Activated T-helper 1 cell treated with anti-CD3 and anti-CD28 coated beads, Interleukin-12 subunit alpha, Interleukin-12 subunit beta, Interleukin-2, Interleukin-4 antibody, amounts not matched to agents 30 ng/mL and 10 ng/mL and 1 ng/mL, durations not matched to agents 14 hours and 24 hours and 36 hours (primary cell): ENCODE measurements around the gene PELI1. TPM values are rescaled to one million over a fixed set of nuclear protein-coding genes. Genes with fewer than 3 reads are reported as not detected.

ENCODE experiments used
- DNase-seq: peaks from one replicate; pipeline ENCODE4 v3.0.0; 2021; ENCODE audit warnings: low spot score
- H3K27ac Mint-ChIP-seq: one replicate; pipeline ENCODE4 v1.8.0; 2021; ENCODE audit warnings: mild to moderate bottlenecking, mixed read lengths
- H3K27me3 Mint-ChIP-seq: one replicate; pipeline ENCODE4 v1.8.0; 2022; ENCODE audit warnings: mild to moderate bottlenecking, moderate library complexity, mixed read lengths; ENCODE audit not compliant: insufficient read depth
- H3K36me3 Mint-ChIP-seq: one replicate; pipeline ENCODE4 v1.8.0; 2021; ENCODE audit warnings: low read depth, mixed read lengths
- H3K4me1 Mint-ChIP-seq: one replicate; pipeline ENCODE4 v1.8.0; 2021; ENCODE audit warnings: low read depth, mixed read lengths
- H3K4me3 Mint-ChIP-seq: one replicate; pipeline ENCODE4 v1.8.0; 2021; ENCODE audit warnings: mild to moderate bottlenecking, moderate library complexity, mixed read lengths
- H3K9me3 Mint-ChIP-seq: one replicate; pipeline ENCODE4 v1.8.0; 2021; ENCODE audit warnings: mixed read lengths
- intact Hi-C: fragments of 100-400 bp; cut with micrococcal nuclease; formaldehyde crosslinking; loops from one replicate; pipeline ENCODE4 v1.15.1; 2024
- total RNA-seq: library from RNA; stranded (reverse); gene quantifications from 2 replicates; pipeline ENCODE4 v1.2.3, GENCODE V29; 2022

The PELI1 gene
- total RNA-seq, 1 donor from 2014 or later: 47.1 TPM

- Mint-ChIP-seq H3K27me3 (no peaks in the 10 kb centered on the region), H3K36me3 (no peaks in the 10 kb centered on the region), H3K4me1 (peaks cover 5% of the 10 kb centered on the region), H3K9me3 (no peaks in the 10 kb centered on the region), H3K4me3 (no peak overlapping the region), H3K27ac (no peak overlapping the region)
- intact Hi-C loops: no loop called here
- no peak for DNase-seq
Observed at GRCh38 chr2:64173156-64174135, 29.2 kb upstream of the PELI1 start.

- H3K36me3 Mint-ChIP-seq: no peaks in the 10 kb centered on the region
- no peaks in the 10 kb centered on the region for H3K9me3 Mint-ChIP-seq
- H3K27ac Mint-ChIP-seq: no peak overlapping the region
- H3K4me3 Mint-ChIP-seq: no peak overlapping the region
- intact Hi-C loops: no loop called here
- H3K4me1 Mint-ChIP-seq: no peaks in the 10 kb centered on the region
- no peak for DNase-seq
- H3K27me3 Mint-ChIP-seq: no peaks in the 10 kb centered on the region
Observed at GRCh38 chr2:64168756-64169155, 24.5 kb upstream of the PELI1 start.

- Mint-ChIP-seq H3K36me3 (no peaks in the 10 kb centered on the region), H3K4me1 (no peaks in the 10 kb centered on the region), H3K4me3 (no peak overlapping the region), H3K27ac (no peak overlapping the region), H3K9me3 (no peaks in the 10 kb centered on the region), H3K27me3 (no peaks in the 10 kb centered on the region)
- intact Hi-C loops: no loop called here
- DNase-seq: no peak
Observed at GRCh38 chr2:64168201-64168600, 24.0 kb upstream of the PELI1 start.

- no peak overlapping the region for H3K4me3 Mint-ChIP-seq
- no peaks in the 10 kb centered on the region for H3K27me3 Mint-ChIP-seq
- DNase-seq: no peak
- H3K36me3 Mint-ChIP-seq: no peaks in the 10 kb centered on the region
- no peaks in the 10 kb centered on the region for H3K9me3 Mint-ChIP-seq
- intact Hi-C loops: loop anchor here (1.0 to 2.0 kb wide), 8 partner anchors 23 to 159 kb away; partner anchors contain the start of gene PELI1
- no peak overlapping the region for H3K27ac Mint-ChIP-seq
- no peaks in the 10 kb centered on the region for H3K4me1 Mint-ChIP-seq
Observed at GRCh38 chr2:64166637-64167420, 22.6 kb upstream of the PELI1 start.

- H3K4me3 Mint-ChIP-seq: no peak overlapping the region
- H3K27me3 Mint-ChIP-seq: no peaks in the 10 kb centered on the region
- H3K27ac Mint-ChIP-seq: no peak overlapping the region
- DNase-seq: no peak
- H3K4me1 Mint-ChIP-seq: no peaks in the 10 kb centered on the region
- H3K9me3 Mint-ChIP-seq: no peaks in the 10 kb centered on the region
- no peaks in the 10 kb centered on the region for H3K36me3 Mint-ChIP-seq
- intact Hi-C loops: loop anchor here (1.0 to 2.0 kb wide), 8 partner anchors 22 to 160 kb away; partner anchors contain the start of gene PELI1
Observed at GRCh38 chr2:64166212-64166611, 22.0 kb upstream of the PELI1 start.

- no peaks in the 10 kb centered on the region for H3K27me3 Mint-ChIP-seq
- H3K36me3 Mint-ChIP-seq: no peaks in the 10 kb centered on the region
- intact Hi-C loops: loop anchor here (1.0 to 2.0 kb wide), 8 partner anchors 21 to 161 kb away; partner anchors contain the start of gene PELI1
- no peak overlapping the region for H3K27ac Mint-ChIP-seq
- no peaks in the 10 kb centered on the region for H3K9me3 Mint-ChIP-seq
- no peaks in the 10 kb centered on the region for H3K4me1 Mint-ChIP-seq
- DNase-seq: no peak
- H3K4me3 Mint-ChIP-seq: no peak overlapping the region
Observed at GRCh38 chr2:64165706-64166105, 21.5 kb upstream of the PELI1 start.

GRCh38 chr2:64164629-64165028 lies 20.4 kb upstream of the PELI1 start:
- no peak overlapping the region for H3K4me3 Mint-ChIP-seq
- intact Hi-C loops: no loop called here
- H3K9me3 Mint-ChIP-seq: no peaks in the 10 kb centered on the region
- no peaks in the 10 kb centered on the region for H3K27me3 Mint-ChIP-seq
- DNase-seq: no peak
- H3K36me3 Mint-ChIP-seq: no peaks in the 10 kb centered on the region
- no peak overlapping the region for H3K27ac Mint-ChIP-seq
- no peaks in the 10 kb centered on the region for H3K4me1 Mint-ChIP-seq

GRCh38 chr2:64162516-64162915 lies 18.3 kb upstream of the PELI1 start:
- Mint-ChIP-seq H3K9me3 (no peaks in the 10 kb centered on the region), H3K36me3 (no peaks in the 10 kb centered on the region), H3K4me1 (no peaks in the 10 kb centered on the region), H3K27ac (no peak overlapping the region), H3K4me3 (no peak overlapping the region), H3K27me3 (peaks cover 2% of the 10 kb centered on the region)
- no peak for DNase-seq
- intact Hi-C loops: no loop called here

- no peak for DNase-seq
- intact Hi-C loops: no loop called here
- no peaks in the 10 kb centered on the region for H3K4me1 Mint-ChIP-seq
- H3K36me3 Mint-ChIP-seq: peaks cover 2% of the 10 kb centered on the region
- H3K9me3 Mint-ChIP-seq: no peaks in the 10 kb centered on the region
- H3K27me3 Mint-ChIP-seq: peaks cover 5% of the 10 kb centered on the region
- no peak overlapping the region for H3K27ac Mint-ChIP-seq
- H3K4me3 Mint-ChIP-seq: no peak overlapping the region
Observed at GRCh38 chr2:64157792-64158191, 13.6 kb upstream of the PELI1 start.

- no peaks in the 10 kb centered on the region for H3K4me1 Mint-ChIP-seq
- intact Hi-C loops: no loop called here
- peaks cover 7% of the 10 kb centered on the region for H3K27me3 Mint-ChIP-seq
- no peak overlapping the region for H3K27ac Mint-ChIP-seq
- H3K36me3 Mint-ChIP-seq: peaks cover 2% of the 10 kb centered on the region
- no peak overlapping the region for H3K4me3 Mint-ChIP-seq
- no peaks in the 10 kb centered on the region for H3K9me3 Mint-ChIP-seq
- no peak for DNase-seq
Observed at GRCh38 chr2:64153811-64154210, 9.6 kb upstream of the PELI1 start.

- Mint-ChIP-seq H3K27me3 (peaks cover 8% of the 10 kb centered on the region), H3K27ac (no peak overlapping the region)
- intact Hi-C loops: no loop called here
Observed at GRCh38 chr2:64151476-64151875, 7.3 kb upstream of the PELI1 start.

GRCh38 chr2:64145714-64146113 lies 1.5 kb upstream of the PELI1 start:
- intact Hi-C loops: loop anchor here (2.0 to 10.0 kb wide), 2 partner anchors 379 to 839 kb away; partner anchors contain the start of genes AFTPH and SLC1A4
- peaks cover 18% of the 10 kb centered on the region for H3K36me3 Mint-ChIP-seq
- H3K4me1 Mint-ChIP-seq: peaks cover 17% of the 10 kb centered on the region
- peaks cover 5% of the 10 kb centered on the region for H3K27me3 Mint-ChIP-seq
- no peaks in the 10 kb centered on the region for H3K9me3 Mint-ChIP-seq
- no peak for DNase-seq
- H3K27ac Mint-ChIP-seq: no peak overlapping the region
- H3K4me3 Mint-ChIP-seq: no peak overlapping the region

More at GRCh38 chr2:64151476-64151875, 7.3 kb upstream of the PELI1 start:
- H3K4me3 Mint-ChIP-seq: no peak overlapping the region
- H3K9me3 Mint-ChIP-seq: no peaks in the 10 kb centered on the region
- H3K36me3 Mint-ChIP-seq: peaks cover 2% of the 10 kb centered on the region
- no peak for DNase-seq
- no peaks in the 10 kb centered on the region for H3K4me1 Mint-ChIP-seq

GRCh38 chr2:64145119-64145518 lies 899 bp upstream of the PELI1 start:
- peaks cover 20% of the 10 kb centered on the region for H3K36me3 Mint-ChIP-seq

More at GRCh38 chr2:64145119-64145518, 899 bp upstream of the PELI1 start:
- intact Hi-C loops: loop anchor here (2.0 to 10.0 kb wide), 2 partner anchors 380 to 840 kb away; partner anchors contain the start of genes AFTPH and SLC1A4
- H3K27ac Mint-ChIP-seq: no peak overlapping the region
- no peaks in the 10 kb centered on the region for H3K9me3 Mint-ChIP-seq
- H3K4me3 Mint-ChIP-seq: no peak overlapping the region
- peaks cover 5% of the 10 kb centered on the region for H3K27me3 Mint-ChIP-seq
- H3K4me1 Mint-ChIP-seq: peaks cover 23% of the 10 kb centered on the region
- DNase-seq: no peak
